WTC11 (cell line): ENCODE measurements around the gene LSP1. TPM values are rescaled to one million over a fixed set of nuclear protein-coding genes. Genes with fewer than 3 reads are reported as not detected.

ENCODE experiments used
- ATAC-seq: fragments of 200-7000 bp; cut with Tn5 transposase; 2 replicates; pipeline ENCODE4 v1.10.0; 2021; ENCODE audit warnings: mild to moderate bottlenecking, moderate library complexity
- CTCF ChIA-PET: fragments of 300-600 bp; sonication (Branson Sonifier 250); formaldehyde crosslinking; loops from one replicate; lab custom pipeline; 2021; ENCODE audit warnings: antibody characterized with exemption; lab: Charles Lee
- POLR2A ChIA-PET: fragments of 350-600 bp; sonication (Branson Sonifier 250); formaldehyde crosslinking; loops from one replicate; lab custom pipeline; 2021; ENCODE audit warnings: antibody characterized with exemption; lab: Charles Lee
- DNase-seq: peaks from one replicate; pipeline ENCODE4 v3.0.0; 2021; ENCODE audit warnings: low spot score
- H3K27ac Mint-ChIP-seq: 2 replicates; pipeline ENCODE4 v1.8.0; 2021; ENCODE audit warnings: mixed read lengths
- H3K27me3 Mint-ChIP-seq: 2 replicates; pipeline ENCODE4 v1.8.0; 2021; ENCODE audit warnings: low read depth, mild to moderate bottlenecking, moderate library complexity, mixed read lengths
- H3K36me3 Mint-ChIP-seq: 2 replicates; pipeline ENCODE4 v1.8.0; 2021; ENCODE audit warnings: mixed read lengths
- H3K4me1 Mint-ChIP-seq: 2 replicates; pipeline ENCODE4 v1.8.0; 2022; ENCODE audit warnings: mixed read lengths
- H3K4me3 Mint-ChIP-seq: 2 replicates; pipeline ENCODE4 v1.8.0; 2021; ENCODE audit warnings: mild to moderate bottlenecking, moderate library complexity, mixed read lengths
- H3K9me3 Mint-ChIP-seq: 2 replicates; pipeline ENCODE4 v1.8.0; 2021; ENCODE audit warnings: mixed read lengths
- CTCF ChIP-seq: fragments of 200-600 bp; IDR thresholded peaks from 2 replicates; pipeline ENCODE4 v1.8.0; 2022; ENCODE audit warnings: antibody characterized with exemption
- E2F1 ChIP-seq: sonication (generic); formaldehyde crosslinking; IDR thresholded peaks from 2 replicates; pipeline ENCODE4 v1.8.0; 2022; ENCODE audit warnings: mild to moderate bottlenecking, missing genetic modification reagents
- ERG ChIP-seq: fragments of 250-450 bp; sonication (Bioruptor Pico); IDR thresholded peaks from 2 replicates; pipeline ENCODE4 v1.8.0; 2021; ENCODE audit warnings: mild to moderate bottlenecking
- MAX ChIP-seq: sonication (generic); formaldehyde crosslinking; IDR thresholded peaks from 2 replicates; pipeline ENCODE4 v1.8.0; 2022; ENCODE audit warnings: mild to moderate bottlenecking, missing genetic modification reagents
- MYBL2 ChIP-seq: sonication (generic); formaldehyde crosslinking; IDR thresholded peaks from 2 replicates; pipeline ENCODE4 v1.8.1; 2023; ENCODE audit warnings: mild to moderate bottlenecking, moderate library complexity, missing genetic modification reagents
- NR2C2 ChIP-seq: sonication (generic); formaldehyde crosslinking; IDR thresholded peaks from 2 replicates; pipeline ENCODE4 v1.8.0; 2022; ENCODE audit warnings: mild to moderate bottlenecking, missing genetic modification reagents
- SMAD3 ChIP-seq: sonication (generic); formaldehyde crosslinking; IDR thresholded peaks from 2 replicates; pipeline ENCODE4 v1.8.0; 2022; ENCODE audit warnings: missing genetic modification reagents, mild to moderate bottlenecking, borderline replicate concordance
- TEAD4 ChIP-seq: sonication (generic); formaldehyde crosslinking; IDR thresholded peaks from 2 replicates; pipeline ENCODE4 v1.8.0; 2022; ENCODE audit warnings: mild to moderate bottlenecking, missing genetic modification reagents
- ZNF138 ChIP-seq: sonication (generic); formaldehyde crosslinking; conservative IDR thresholded peaks from 2 replicates; pipeline ENCODE4 v1.8.1; 2022; ENCODE audit warnings: mild to moderate bottlenecking, moderate library complexity, missing genetic modification reagents
- ZNF425 ChIP-seq: fragments of 250-450 bp; sonication (Bioruptor Pico); conservative IDR thresholded peaks from 2 replicates; pipeline ENCODE4 v1.9.0; 2021; ENCODE audit warnings: mild to moderate bottlenecking
- total RNA-seq: library from RNA; stranded (reverse); gene quantifications from 3 replicates; pipeline ENCODE4 v1.2.3, GENCODE V29; 2021
- TF ChIP-seq, protein P1 (sequence below): sonication (generic); formaldehyde crosslinking; IDR thresholded peaks from 2 replicates; pipeline ENCODE4 v1.8.1; 2023; ENCODE audit warnings: mild to moderate bottlenecking, missing genetic modification reagents
- TF ChIP-seq, protein P2 (sequence below): sonication (generic); formaldehyde crosslinking; IDR thresholded peaks from 2 replicates; pipeline ENCODE4 v1.8.0; 2023; ENCODE audit warnings: missing genetic modification reagents, mild to moderate bottlenecking, borderline replicate concordance

LSP1 gene
- total RNA-seq, 1 experiment from 2014 or later: 0.77 TPM

DNA sequence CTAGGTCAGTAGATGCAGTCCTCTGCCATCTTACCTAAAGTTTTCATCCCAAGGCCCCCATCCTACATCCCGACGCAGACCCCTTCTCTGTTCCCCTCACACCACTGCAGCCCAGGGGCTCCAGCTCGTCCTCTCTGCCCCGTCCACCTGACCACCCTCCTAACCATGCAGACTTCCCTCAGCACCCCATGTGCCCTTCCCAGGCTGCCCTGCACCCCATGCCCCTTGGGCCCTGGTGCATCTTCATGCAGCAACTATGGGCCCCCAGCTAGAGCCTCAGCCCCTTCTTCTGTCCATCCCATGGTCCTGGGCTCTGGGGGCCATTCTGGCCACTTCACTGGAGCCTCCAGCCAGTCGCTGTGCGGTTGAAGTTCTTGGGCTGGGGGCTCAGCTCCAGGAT is 35.9 kb downstream of the LSP1 start:
- ATAC-seq: no peak
- H3K27ac Mint-ChIP-seq: no peak overlapping the region
- H3K9me3 Mint-ChIP-seq: no peaks in the 10 kb centered on the region
- H3K27me3 Mint-ChIP-seq: no peaks in the 10 kb centered on the region; the same call in 1 of the 2 replicates
- H3K36me3 Mint-ChIP-seq: no peaks in the 10 kb centered on the region
- no peak overlapping the region for H3K4me3 Mint-ChIP-seq
- no peak for DNase-seq
- no peaks in the 10 kb centered on the region for H3K4me1 Mint-ChIP-seq
- ChIA-PET POLR2A (no interaction called here), CTCF (interaction anchor here (1.9 kb wide), 2 partner anchors 12 to 263 kb away, joined by 5 read pairs; no protein-coding TSS in a partner anchor)
- TF ChIP-seq MAX (CRISPR knock-in tag) (no peak), NR2C2 (no peak), MYBL2 (CRISPR knock-in tag) (no peak), E2F1 (CRISPR knock-in tag) (no peak), ZNF425 (CRISPR knock-in tag) (no peak), ZNF138 (no peak), SMAD3 (no peak), TEAD4 (CRISPR knock-in tag) (no peak), CTCF (no peak), ERG (CRISPR knock-in tag) (no peak)
- TF ChIP-seq, protein P1, sequence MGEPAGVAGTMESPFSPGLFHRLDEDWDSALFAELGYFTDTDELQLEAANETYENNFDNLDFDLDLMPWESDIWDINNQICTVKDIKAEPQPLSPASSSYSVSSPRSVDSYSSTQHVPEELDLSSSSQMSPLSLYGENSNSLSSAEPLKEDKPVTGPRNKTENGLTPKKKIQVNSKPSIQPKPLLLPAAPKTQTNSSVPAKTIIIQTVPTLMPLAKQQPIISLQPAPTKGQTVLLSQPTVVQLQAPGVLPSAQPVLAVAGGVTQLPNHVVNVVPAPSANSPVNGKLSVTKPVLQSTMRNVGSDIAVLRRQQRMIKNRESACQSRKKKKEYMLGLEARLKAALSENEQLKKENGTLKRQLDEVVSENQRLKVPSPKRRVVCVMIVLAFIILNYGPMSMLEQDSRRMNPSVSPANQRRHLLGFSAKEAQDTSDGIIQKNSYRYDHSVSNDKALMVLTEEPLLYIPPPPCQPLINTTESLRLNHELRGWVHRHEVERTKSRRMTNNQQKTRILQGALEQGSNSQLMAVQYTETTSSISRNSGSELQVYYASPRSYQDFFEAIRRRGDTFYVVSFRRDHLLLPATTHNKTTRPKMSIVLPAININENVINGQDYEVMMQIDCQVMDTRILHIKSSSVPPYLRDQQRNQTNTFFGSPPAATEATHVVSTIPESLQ (CRISPR knock-in tag): no peak
- TF ChIP-seq, protein P2, sequence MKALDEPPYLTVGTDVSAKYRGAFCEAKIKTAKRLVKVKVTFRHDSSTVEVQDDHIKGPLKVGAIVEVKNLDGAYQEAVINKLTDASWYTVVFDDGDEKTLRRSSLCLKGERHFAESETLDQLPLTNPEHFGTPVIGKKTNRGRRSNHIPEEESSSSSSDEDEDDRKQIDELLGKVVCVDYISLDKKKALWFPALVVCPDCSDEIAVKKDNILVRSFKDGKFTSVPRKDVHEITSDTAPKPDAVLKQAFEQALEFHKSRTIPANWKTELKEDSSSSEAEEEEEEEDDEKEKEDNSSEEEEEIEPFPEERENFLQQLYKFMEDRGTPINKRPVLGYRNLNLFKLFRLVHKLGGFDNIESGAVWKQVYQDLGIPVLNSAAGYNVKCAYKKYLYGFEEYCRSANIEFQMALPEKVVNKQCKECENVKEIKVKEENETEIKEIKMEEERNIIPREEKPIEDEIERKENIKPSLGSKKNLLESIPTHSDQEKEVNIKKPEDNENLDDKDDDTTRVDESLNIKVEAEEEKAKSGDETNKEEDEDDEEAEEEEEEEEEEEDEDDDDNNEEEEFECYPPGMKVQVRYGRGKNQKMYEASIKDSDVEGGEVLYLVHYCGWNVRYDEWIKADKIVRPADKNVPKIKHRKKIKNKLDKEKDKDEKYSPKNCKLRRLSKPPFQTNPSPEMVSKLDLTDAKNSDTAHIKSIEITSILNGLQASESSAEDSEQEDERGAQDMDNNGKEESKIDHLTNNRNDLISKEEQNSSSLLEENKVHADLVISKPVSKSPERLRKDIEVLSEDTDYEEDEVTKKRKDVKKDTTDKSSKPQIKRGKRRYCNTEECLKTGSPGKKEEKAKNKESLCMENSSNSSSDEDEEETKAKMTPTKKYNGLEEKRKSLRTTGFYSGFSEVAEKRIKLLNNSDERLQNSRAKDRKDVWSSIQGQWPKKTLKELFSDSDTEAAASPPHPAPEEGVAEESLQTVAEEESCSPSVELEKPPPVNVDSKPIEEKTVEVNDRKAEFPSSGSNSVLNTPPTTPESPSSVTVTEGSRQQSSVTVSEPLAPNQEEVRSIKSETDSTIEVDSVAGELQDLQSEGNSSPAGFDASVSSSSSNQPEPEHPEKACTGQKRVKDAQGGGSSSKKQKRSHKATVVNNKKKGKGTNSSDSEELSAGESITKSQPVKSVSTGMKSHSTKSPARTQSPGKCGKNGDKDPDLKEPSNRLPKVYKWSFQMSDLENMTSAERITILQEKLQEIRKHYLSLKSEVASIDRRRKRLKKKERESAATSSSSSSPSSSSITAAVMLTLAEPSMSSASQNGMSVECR (CRISPR knock-in tag): no peak
